Activated CD4-positive, alpha-beta T cell treated with anti-CD3 and anti-CD28 coated beads for 48 hours (primary cell): Measurements from ENCODE around the gene BNIP3.
A peak's percentile ranks its signal among the peaks of the same experiment; 100 is the strongest.

ENCODE experiments used
- DNase-seq: peaks from one replicate; pipeline ENCODE4 v3.0.0-alpha.2; 2020

The BNIP3 gene, protein sequence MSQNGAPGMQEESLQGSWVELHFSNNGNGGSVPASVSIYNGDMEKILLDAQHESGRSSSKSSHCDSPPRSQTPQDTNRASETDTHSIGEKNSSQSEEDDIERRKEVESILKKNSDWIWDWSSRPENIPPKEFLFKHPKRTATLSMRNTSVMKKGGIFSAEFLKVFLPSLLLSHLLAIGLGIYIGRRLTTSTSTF

GRCh38 chr10:131981429-131982184 lies at the start of gene BNIP3:
Gene BNIP3 (minus strand): TSS chr10:131981923. CDS start chr10:131981806, 117 bp downstream.
- peak; percentile 94 for DNase-seq

- DNase-seq: no peak
Observed at GRCh38 chr10:132030898-132031463, 49.3 kb upstream of the BNIP3 start.

GRCh38 chr10:132028706-132029105 lies 47.0 kb upstream of the BNIP3 start:
- DNase-seq: no peak

GRCh38 chr10:132027423-132027983 lies 45.8 kb upstream of the BNIP3 start:
- no peak for DNase-seq

DNA sequence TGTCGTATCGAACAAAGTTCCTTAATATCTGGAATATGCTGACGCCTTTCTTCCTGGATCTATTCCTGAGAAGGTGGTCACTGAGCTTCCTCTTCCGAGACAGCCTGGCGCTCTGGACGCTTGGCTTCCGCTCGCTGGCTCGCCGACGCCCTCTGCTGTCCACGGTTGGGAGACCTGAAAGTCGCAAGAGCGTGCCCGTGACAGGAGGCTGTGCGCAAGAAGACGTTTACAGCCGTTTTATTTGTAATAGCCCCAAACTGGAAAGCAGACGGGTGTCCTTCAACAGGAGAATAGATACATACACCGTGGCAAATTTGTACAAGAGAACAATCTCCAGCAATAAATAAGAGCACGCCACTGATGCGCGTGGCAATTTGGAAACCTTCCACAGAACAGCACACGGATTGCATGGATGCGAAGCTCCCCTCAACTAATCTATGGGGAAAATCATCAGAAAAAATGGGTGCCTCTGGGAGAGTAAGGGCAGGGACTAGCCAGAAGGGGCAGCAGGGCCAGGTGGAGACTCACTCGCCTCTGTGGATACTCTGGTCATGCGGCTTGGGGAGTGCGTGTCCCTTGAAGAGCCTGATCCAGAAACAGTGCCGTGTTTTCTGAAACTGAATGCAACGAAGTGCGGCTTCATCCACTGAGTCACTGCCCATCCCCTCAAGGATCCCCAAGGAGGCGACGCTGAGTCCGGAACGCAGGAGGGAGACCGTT lies 41.5 kb upstream of the BNIP3 start:
- DNase-seq: peak; percentile 86

GRCh38 chr10:132022241-132022640 lies 40.5 kb upstream of the BNIP3 start:
- no peak for DNase-seq

GRCh38 chr10:132021504-132022143 lies 39.9 kb upstream of the BNIP3 start:
- DNase-seq: no peak

- DNase-seq: no peak
Observed at GRCh38 chr10:132021046-132021445, 39.3 kb upstream of the BNIP3 start.

GRCh38 chr10:132020456-132020855 lies 38.7 kb upstream of the BNIP3 start:
- no peak for DNase-seq

GRCh38 chr10:132019366-132019765 lies 37.6 kb upstream of the BNIP3 start:
- DNase-seq: no peak

GRCh38 chr10:132018446-132018845 lies 36.7 kb upstream of the BNIP3 start:
- no peak for DNase-seq

- DNase-seq: no peak
Observed at GRCh38 chr10:132016514-132016913, 34.8 kb upstream of the BNIP3 start.

- DNase-seq: no peak
Observed at GRCh38 chr10:132011445-132011844, 29.7 kb upstream of the BNIP3 start.

GRCh38 chr10:132011024-132011423 lies 29.3 kb upstream of the BNIP3 start:
- DNase-seq: no peak

- DNase-seq: no peak
Observed at GRCh38 chr10:132010483-132010882, 28.8 kb upstream of the BNIP3 start.

GRCh38 chr10:132009575-132009974 lies 27.9 kb upstream of the BNIP3 start:
- DNase-seq: no peak

DNA sequence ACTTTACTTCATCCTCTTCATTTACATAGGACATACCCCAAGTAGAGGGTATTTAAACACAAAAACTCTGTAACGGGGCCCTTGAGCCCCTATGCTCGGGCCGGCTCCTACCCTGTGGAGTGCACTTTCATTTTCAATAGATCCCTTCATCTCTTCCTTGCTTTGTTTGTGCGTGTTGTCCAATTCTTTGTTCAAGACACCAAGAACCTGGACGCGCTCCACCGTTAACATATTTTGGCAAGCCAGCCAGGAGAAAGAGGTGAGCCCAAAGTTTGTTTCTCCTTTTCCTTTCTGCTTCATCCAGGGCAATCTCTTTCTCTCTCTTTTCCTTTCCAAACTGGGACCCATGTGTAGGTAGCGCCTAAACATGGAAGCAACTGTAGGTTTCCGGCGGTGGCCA lies 26.0 kb upstream of the BNIP3 start:
- no peak for DNase-seq

GRCh38 chr10:132006966-132007365 lies 25.2 kb upstream of the BNIP3 start:
- no peak for DNase-seq

DNA sequence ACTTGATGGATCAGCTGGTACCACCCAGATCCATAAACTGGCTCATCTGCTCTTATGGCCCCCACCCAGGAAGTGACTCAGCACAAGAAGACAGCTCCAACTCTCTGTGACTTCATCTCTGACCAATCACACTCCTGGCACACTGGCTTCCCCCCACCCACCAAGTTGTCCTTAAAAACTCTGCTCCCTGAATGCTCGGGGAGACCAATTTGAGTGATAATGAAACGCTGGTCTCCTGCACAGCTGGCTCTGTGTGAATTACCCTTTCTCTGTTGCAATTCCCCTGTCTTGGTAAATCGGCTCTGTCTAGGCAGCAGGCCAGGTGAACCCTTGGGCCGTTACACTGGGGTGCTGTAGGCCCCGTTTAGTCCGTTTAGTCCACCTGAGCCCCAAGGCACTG lies 23.4 kb upstream of the BNIP3 start:
- DNase-seq: peak; percentile 11

GRCh38 chr10:132004052-132004451 lies 22.3 kb upstream of the BNIP3 start:
- no peak for DNase-seq

DNA sequence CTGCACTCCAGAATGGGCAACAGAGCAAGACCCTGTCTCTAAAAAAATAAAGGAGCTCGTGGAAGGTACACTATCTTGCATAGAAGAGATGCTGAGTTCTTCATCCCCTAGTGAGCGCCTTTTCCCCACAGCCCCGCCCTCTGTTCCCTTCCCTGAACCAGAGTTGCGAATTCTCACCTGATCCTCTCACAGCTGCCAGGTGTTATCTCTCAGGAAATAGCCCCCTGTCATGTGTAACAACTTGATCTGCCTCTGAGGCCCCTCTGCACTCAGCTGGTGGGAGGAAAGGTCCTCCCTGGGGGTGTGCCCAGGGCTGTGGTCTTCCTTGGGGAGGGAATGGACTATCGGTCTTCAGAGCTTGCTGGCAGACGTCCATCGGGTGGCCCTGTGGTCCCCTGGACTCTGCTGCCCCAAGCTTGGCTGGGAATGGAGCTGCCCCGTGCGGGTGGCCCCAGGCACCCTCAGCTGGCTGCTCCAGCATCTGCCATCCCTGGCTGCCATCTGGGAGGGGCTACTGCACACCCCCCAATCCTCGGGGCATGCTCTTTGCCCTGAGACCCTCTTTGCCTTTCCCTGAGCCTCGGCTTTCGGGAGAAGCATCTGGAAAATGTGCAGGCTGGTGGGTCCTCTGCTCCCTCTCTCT lies 21.7 kb upstream of the BNIP3 start:
- DNase-seq: no peak

DNA sequence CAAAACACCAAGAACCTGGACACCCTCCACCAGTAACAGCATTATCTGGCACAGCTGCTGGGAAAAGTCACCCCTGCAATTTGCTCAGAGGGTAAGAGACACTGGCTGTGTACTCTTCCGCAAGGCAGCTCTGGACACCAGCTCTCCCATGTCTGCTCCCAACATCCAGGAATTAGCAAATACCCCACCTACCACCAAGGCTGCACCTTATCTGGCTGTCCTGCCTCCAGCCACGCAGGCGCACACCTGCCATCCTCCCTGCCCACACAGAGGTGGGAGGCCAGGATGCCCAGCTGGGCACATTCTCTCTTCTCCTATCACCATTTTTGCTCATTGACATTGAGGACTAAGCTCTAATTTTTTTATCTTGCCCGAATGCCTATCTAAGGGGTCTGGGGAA lies 20.3 kb upstream of the BNIP3 start:
- DNase-seq: no peak
